AG10803 (cell line): ENCODE measurements around the gene DISP2.

ENCODE experiments used
- DNase-seq: peaks from one replicate; pipeline ENCODE4 v3.0.0; 2010; ENCODE audit warnings: low read depth
- H3K4me3 ChIP-seq: 2 replicates; pipeline ENCODE4 v1.5.1; 2011; ENCODE audit warnings: mild to moderate bottlenecking, low read length, control low read depth
- CTCF ChIP-seq: conservative IDR thresholded peaks from 2 replicates; pipeline ENCODE4 v1.5.1; 2011; ENCODE audit warnings: mild to moderate bottlenecking, low read length, control low read depth, inconsistent platforms

Gene DISP2

GRCh38 chr15:40333922-40334492 lies 24.0 kb upstream of the DISP2 start:
- no peak overlapping the region for H3K4me3 ChIP-seq
- no peak for TF ChIP-seq CTCF
- peak; percentile 56 for DNase-seq

- H3K4me3 ChIP-seq, result no peak overlapping the region
- DNase-seq, result no peak
- no peak for TF ChIP-seq CTCF
These were observed 23.5 kb upstream of the DISP2 start for GRCh38 chr15:40334541-40334940.

GRCh38 chr15:40334941-40335795 lies 22.9 kb upstream of the DISP2 start:
- TF ChIP-seq CTCF, result no peak
- no peak overlapping the region for H3K4me3 ChIP-seq
- no peak for DNase-seq

- no peak for TF ChIP-seq CTCF
- no peak overlapping the region for H3K4me3 ChIP-seq
- no peak for DNase-seq
These were observed 21.9 kb upstream of the DISP2 start for GRCh38 chr15:40335938-40336743.

- no peak for TF ChIP-seq CTCF
- DNase-seq, result no peak
- H3K4me3 ChIP-seq, result no peak overlapping the region
These were observed 21.3 kb upstream of the DISP2 start for GRCh38 chr15:40336744-40337122.

GRCh38 chr15:40337597-40337996 lies 20.4 kb upstream of the DISP2 start:
- TF ChIP-seq CTCF, result no peak
- H3K4me3 ChIP-seq, result peak overlapping the region; percentile 79; the same call in 1 of the 2 replicates
- no peak for DNase-seq
